HPDE6-E6E7 (cell line): ENCODE results near the gene HACD1.
A peak's percentile ranks its signal among the peaks of the same experiment; 100 is the strongest.
"Not testable (repeated sequence)": the region's sequence is repeated elsewhere in the genome, so short reads cannot be mapped to it uniquely, and the experiment has no call there.

Experiments used
- DNase-seq: peaks from one replicate; pipeline ENCODE4 v3.0.0; 2011; ENCODE audit warnings: missing footprints; ENCODE audit errors: extremely low spot score

HACD1 gene

GRCh38 chr10:17643755-17644484 is 26.7 kb upstream of the HACD1 start, which contains the start of gene STAM:
TSS of gene STAM (plus strand) at chr10:17644151. CDS start at chr10:17644340, 189 bp downstream.
- peak; percentile 43 for DNase-seq

- DNase-seq, result peak; percentile 28
These were observed 26.2 kb upstream of the HACD1 start for GRCh38 chr10:17643339-17643754.

GRCh38 chr10:17640331-17640816 is 23.2 kb upstream of the HACD1 start:
- DNase-seq, result no peak

- DNase-seq, result no peak
These were observed 20.7 kb upstream of the HACD1 start for GRCh38 chr10:17637869-17638268.

DNA sequence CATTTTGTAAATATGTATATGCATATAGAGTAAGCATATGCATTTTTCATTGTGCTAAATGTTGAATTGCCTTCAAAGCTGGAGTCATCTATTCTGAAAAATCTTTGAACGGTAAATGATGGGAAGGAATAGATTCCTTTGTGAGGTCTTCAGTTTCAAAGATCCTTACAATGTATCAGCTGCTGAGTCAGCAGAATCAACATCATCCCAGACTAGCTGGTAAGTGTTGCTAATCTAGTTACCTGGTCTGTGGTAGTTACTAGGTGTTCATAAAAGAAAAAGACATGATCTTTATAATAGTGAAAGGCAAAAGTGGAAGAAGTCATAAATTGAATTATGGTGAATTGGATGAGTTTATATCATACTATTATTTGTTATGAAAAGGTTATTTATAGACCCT is 16.2 kb upstream of the HACD1 start:
- DNase-seq, result no peak

DNA sequence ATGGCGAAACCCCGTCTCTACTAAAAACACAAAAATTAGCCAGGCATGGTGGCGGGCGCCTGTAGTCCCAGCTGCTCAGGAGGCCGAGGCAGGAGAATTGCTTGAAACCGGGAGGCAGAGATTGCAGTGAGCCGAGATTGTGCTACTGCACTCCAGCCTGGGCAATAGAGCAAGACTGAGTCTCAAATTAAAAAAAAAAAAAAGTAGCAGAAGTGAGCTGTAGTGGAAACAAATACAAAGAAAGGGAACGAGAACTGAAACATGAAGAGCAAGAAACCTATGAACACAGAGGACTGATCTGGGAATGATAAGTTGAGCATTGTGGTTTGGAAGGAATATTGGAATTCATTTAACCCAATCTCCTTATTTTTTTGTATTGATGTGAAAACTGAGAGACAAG is 15.4 kb upstream of the HACD1 start:
- DNase-seq, result not testable (repeated sequence)

- DNase-seq, result no peak
These were observed 9.5 kb upstream of the HACD1 start for GRCh38 chr10:17626656-17627055.

DNA sequence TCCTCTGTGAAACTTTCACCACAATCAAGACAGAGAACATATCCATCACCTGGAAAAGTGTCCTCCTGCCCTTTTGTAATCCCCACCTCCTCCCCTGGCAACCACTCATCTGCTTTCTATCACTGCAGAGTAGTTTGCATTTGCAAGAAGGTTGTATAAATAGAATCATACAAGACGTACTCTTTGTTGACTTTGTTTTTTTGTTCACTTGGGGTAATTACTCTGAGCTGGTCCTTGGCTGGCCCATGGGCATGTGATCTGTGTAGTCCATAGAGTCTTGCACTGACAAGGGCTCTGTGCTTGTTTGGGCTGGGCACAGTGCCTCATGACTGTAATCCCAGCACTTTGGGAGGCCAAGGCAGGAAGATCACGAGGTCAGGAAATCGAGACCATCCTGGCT is 7.8 kb upstream of the HACD1 start:
- DNase-seq, result no peak

- DNase-seq, result no peak
These were observed 4.9 kb upstream of the HACD1 start for GRCh38 chr10:17622061-17622460.

DNA sequence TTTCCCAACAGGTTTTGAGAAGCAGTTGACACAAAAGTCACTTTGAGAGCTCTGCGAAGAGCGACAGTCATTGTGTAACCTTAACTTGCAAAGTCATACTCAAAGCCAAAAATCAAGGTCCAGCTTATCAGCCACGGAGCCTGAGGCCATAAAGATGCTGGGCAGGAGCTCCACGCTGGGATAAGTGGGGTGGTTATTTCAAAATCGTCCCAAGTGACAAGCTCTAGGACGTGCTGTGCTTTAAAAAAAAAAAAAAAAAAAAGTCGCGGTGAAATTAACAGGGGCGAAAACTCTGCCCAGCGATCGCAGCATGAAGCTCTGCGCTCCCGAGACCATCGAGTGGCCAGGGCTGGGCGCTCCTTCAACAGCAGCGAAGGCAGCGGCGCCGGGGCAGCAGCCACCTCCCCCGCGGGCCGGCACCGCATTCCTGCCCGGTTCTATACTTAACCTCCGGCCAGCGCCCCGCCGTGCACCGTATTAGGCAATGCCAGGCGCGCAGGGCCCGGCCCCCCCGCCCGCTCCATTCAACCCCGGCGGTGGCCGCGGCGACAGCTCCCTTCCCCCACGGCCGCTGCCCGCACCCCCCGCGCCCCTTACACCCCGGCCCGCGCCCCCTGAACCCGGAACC is 657 bp downstream of the HACD1 start:
- no peak for DNase-seq

- DNase-seq, result no peak
These were observed 7.6 kb downstream of the HACD1 start for GRCh38 chr10:17609523-17610079.

GRCh38 chr10:17607603-17608332 is 9.4 kb downstream of the HACD1 start:
- no peak for DNase-seq

- DNase-seq, result no peak
These were observed 10.1 kb downstream of the HACD1 start for GRCh38 chr10:17607060-17607459.

GRCh38 chr10:17606547-17607040 is 10.6 kb downstream of the HACD1 start:
- no peak for DNase-seq

DNA sequence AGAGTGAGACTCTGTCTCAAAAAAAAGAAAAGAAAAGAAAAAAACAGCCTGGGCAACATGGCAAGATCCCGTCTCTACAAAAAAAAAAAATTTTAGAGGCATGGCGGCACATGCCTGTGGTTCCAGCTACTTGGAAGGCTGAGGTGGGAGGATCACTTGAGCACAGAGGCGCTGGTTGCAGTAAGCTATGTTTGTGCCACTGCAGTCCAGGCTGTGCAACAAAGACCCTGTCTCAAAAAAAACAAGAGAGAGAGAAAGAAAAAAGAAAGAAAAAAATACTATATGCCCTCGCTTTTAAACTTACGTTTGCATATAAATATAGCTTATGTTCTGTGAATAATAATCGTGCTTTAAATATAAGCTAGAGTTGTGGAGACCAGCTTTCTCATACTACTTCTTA is 11.2 kb downstream of the HACD1 start:
- no peak for DNase-seq

GRCh38 chr10:17599089-17599488 is 18.1 kb downstream of the HACD1 start:
- DNase-seq, result no peak

- no peak for DNase-seq
These were observed 19.8 kb downstream of the HACD1 start for GRCh38 chr10:17597386-17597785.

DNA sequence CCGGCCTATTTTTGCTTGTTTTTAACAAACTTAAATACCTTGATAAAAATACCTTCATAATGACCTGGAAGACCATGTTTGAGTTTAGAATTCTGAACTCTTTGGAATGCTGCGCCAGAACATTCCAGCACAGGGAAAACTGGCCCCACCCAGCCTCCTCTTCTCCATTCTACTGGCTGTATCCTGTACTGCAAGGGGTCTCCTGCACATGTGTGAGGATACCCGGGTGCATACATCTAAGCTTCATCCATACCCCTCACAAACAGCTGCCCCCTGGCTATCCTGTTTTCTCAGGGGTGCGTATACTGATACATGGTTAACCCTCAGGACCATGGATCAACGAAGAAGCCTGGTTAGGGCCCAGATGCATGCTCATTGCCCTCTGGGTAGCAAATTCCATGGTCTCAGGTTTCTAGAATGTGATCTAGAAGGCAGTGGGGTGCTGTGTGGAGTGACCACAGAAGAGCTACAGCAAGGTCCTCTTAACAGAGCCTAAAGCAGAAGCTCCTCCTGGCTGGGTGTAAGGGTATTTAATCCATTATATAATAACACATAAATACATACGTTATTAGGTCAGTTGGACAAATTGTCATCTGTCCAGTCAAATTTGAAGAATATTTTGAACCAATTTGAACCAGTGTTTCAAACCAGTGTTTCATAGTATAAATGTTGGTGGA is 26.1 kb downstream of the HACD1 start:
- DNase-seq, result no peak

DNA sequence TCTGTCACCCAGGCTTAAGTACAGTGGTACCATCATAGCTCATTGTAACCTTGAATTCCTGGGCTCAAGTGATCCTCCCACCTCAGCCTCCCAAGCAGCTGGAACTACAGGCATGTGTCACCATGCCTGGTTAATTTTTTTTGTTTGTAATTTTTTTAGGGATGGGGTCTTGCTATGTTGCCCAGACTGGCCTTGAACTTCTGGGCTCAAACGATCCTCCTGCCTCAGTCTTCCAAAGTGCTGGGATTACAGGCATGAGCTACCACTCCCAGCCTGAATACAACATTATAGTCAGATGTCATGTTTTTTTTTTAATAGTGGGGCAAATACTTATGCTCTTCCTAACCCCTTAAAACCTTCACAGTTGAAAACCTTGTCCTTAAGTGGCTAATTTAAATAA is 27.9 kb downstream of the HACD1 start:
- not testable (repeated sequence) for DNase-seq

GRCh38 chr10:17588420-17588819 is 28.8 kb downstream of the HACD1 start:
- no peak for DNase-seq

DNA sequence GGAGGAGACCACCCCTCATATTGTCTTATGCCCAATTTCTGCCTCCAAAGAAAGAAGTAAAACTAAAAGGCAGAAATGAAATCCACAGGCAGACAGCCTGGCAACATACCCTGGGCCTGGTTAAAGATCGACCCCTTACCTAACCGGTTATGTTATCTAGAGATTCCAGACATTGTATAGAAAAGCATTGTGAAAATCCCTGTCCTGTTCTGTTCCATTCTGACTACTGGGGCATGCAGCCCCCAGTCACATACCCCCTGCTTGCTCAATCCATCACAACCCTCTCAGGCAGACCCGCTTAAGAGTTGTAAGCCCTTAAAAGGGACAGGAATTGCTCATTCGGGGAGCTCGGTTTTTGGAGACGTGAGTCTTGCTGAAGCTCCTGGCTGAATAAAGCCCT is 29.9 kb downstream of the HACD1 start:
- DNase-seq, result not testable (repeated sequence)
